IMR-90 (cell line): ENCODE data around the gene RAD51D. TPM values are rescaled to one million over a fixed set of nuclear protein-coding genes. Genes with fewer than 3 reads are reported as not detected.

Experiments
- ATAC-seq: fragments of 200-7000 bp; cut with Tn5 transposase; 2 replicates; pipeline ENCODE4 v1.9.1; 2020; ENCODE audit warnings: low read depth, mild to moderate bottlenecking, moderate library complexity
- BruUV-seq: library from RNA; stranded (reverse); fragments of 400-500 nt; replicated peaks from 2 replicates; lab custom pipeline; 2021; lab: Mats Ljungman, UMichigan
- CTCF ChIA-PET: fragments of 300-600 bp; formaldehyde crosslinking; extraction: SDS; loops from one replicate; lab custom pipeline; 2021; ENCODE audit warnings: antibody characterized with exemption; lab: Yijun Ruan, JAX
- POLR2A ChIA-PET: fragments of 300-600 bp; sonication (Branson Sonifier 250); formaldehyde crosslinking; loops from one replicate; lab custom pipeline; 2022; ENCODE audit warnings: antibody characterized with exemption; ENCODE audit not compliant: unreplicated experiment; lab: Charles Lee
- DNase-seq: peaks from one replicate; pipeline ENCODE4 v3.0.0; 2013
- H2AFZ ChIP-seq: replicated peaks from 2 replicates; pipeline ENCODE3; 2013; ENCODE audit warnings: low read length, mild to moderate bottlenecking; ENCODE audit not compliant: poor library complexity
- H2AK5ac ChIP-seq: 2 replicates; pipeline ENCODE4 v1.6.1; 2013; ENCODE audit warnings: low read depth, low read length, inconsistent platforms
- H2AK9ac ChIP-seq: replicated peaks from 2 replicates; pipeline ENCODE3; 2013; ENCODE audit warnings: mild to moderate bottlenecking, low read depth, low read length, moderate library complexity; ENCODE audit not compliant: poor library complexity
- H2BK120ac ChIP-seq: 2 replicates; pipeline ENCODE4 v1.6.1; 2013; ENCODE audit warnings: low read depth, low read length, inconsistent platforms
- H2BK15ac ChIP-seq: 3 replicates; pipeline ENCODE4 v1.6.1; 2013; ENCODE audit warnings: low read depth, low read length, inconsistent platforms
- H2BK20ac ChIP-seq: 2 replicates; pipeline ENCODE4 v1.6.1; 2013; ENCODE audit warnings: low read depth, mild to moderate bottlenecking, inconsistent platforms, low read length, moderate library complexity
- H2BK5ac ChIP-seq: 2 replicates; pipeline ENCODE4 v1.6.1; 2013; ENCODE audit warnings: mild to moderate bottlenecking, low read depth, low read length, inconsistent platforms; ENCODE audit not compliant: poor library complexity, severe bottlenecking
- H3K14ac ChIP-seq: replicated peaks from 2 replicates; pipeline ENCODE4 v1.6.1; 2013; ENCODE audit warnings: low read depth, low read length, inconsistent platforms
- H3K18ac ChIP-seq: 2 replicates; pipeline ENCODE4 v1.6.1; 2013; ENCODE audit warnings: low read depth, low read length, control low read depth
- H3K23ac ChIP-seq: 2 replicates; pipeline ENCODE4 v1.6.1; 2013; ENCODE audit warnings: low read depth, low read length, inconsistent platforms
- H3K27ac ChIP-seq: 2 replicates; pipeline ENCODE4 v1.5.1; 2013; ENCODE audit warnings: mild to moderate bottlenecking, control low read depth, low read length; ENCODE audit not compliant: insufficient read depth
- H3K27me3 ChIP-seq: 2 replicates; pipeline ENCODE4 v1.6.1; 2013; ENCODE audit warnings: low read length; ENCODE audit not compliant: control insufficient read depth, insufficient read depth
- H3K36me3 ChIP-seq: 2 replicates; pipeline ENCODE4 v1.6.1; 2013; ENCODE audit warnings: low read length, mixed read lengths; ENCODE audit not compliant: control insufficient read depth, insufficient read depth
- H3K4ac ChIP-seq: 2 replicates; pipeline ENCODE4 v1.6.1; 2013; ENCODE audit warnings: low read depth, low read length, inconsistent platforms
- H3K4me1 ChIP-seq: 2 replicates; pipeline ENCODE4 v1.6.1; 2013; ENCODE audit warnings: low read length, mixed read lengths; ENCODE audit not compliant: control insufficient read depth, insufficient read depth
- H3K4me2 ChIP-seq: 2 replicates; pipeline ENCODE4 v1.6.1; 2013; ENCODE audit warnings: low read depth, mild to moderate bottlenecking, control low read depth, low read length, moderate library complexity
- H3K4me3 ChIP-seq: 2 replicates; pipeline ENCODE4 v1.5.1; 2013; ENCODE audit warnings: low read depth, mild to moderate bottlenecking, control low read depth, low read length, moderate library complexity; ENCODE audit not compliant: insufficient read depth
- H3K56ac ChIP-seq: 2 replicates; pipeline ENCODE4 v1.6.1; 2013; ENCODE audit warnings: low read length, inconsistent platforms; ENCODE audit not compliant: insufficient read depth; ENCODE audit errors: extremely low read depth
- H3K79me1 ChIP-seq, 2 experiments: 2 replicates each; pipeline ENCODE4 v1.6.1; 2013; ENCODE audit warnings: low read length in 2 of 2, inconsistent platforms in 1 of 2, low read depth in 1 of 2
- H3K9ac ChIP-seq: 2 replicates; pipeline ENCODE4 v1.6.1; 2013; ENCODE audit warnings: low read depth, low read length, control low read depth
- H3K9me1 ChIP-seq: 2 replicates; pipeline ENCODE4 v1.6.1; 2013; ENCODE audit warnings: low read length, inconsistent platforms; ENCODE audit not compliant: insufficient read depth
- H3K9me3 ChIP-seq: 2 replicates; pipeline ENCODE4 v1.6.1; 2013; ENCODE audit warnings: low read length; ENCODE audit not compliant: control insufficient read depth, insufficient read depth
- H4K20me1 ChIP-seq: 2 replicates; pipeline ENCODE4 v1.6.1; 2013; ENCODE audit warnings: low read length, inconsistent platforms; ENCODE audit not compliant: insufficient read depth
- H4K5ac ChIP-seq: 2 replicates; pipeline ENCODE4 v1.6.1; 2013; ENCODE audit warnings: mild to moderate bottlenecking, low read depth, low read length, control low read depth
- H4K8ac ChIP-seq, 2 experiments: 2 replicates each; pipeline ENCODE4 v1.6.1; 2013; ENCODE audit warnings: low read depth in 2 of 2, low read length in 2 of 2, control low read depth in 1 of 2, inconsistent platforms in 1 of 2
- H4K91ac ChIP-seq: 2 replicates; pipeline ENCODE4 v1.6.1; 2013; ENCODE audit warnings: low read depth, low read length, inconsistent platforms; ENCODE audit not compliant: insufficient read depth
- BHLHE40 ChIP-seq: fragments of 150-350 bp; IDR thresholded peaks from 2 replicates; pipeline ENCODE4 v1.6.1; 2016; ENCODE audit warnings: mild to moderate bottlenecking, low read depth, low read length
- CEBPB ChIP-seq: IDR thresholded peaks from 2 replicates; pipeline ENCODE4 v1.6.1; 2012; ENCODE audit warnings: low read depth, low read length, improper control_type of control experiment
- CHD1 ChIP-seq: IDR thresholded peaks from 2 replicates; pipeline ENCODE4 v1.6.1; 2012; ENCODE audit warnings: low read depth, low read length, improper control_type of control experiment
- FOS ChIP-seq: fragments of 150-350 bp; IDR thresholded peaks from 2 replicates; pipeline ENCODE4 v1.6.1; 2016; ENCODE audit warnings: low read depth, low read length
- MAFK ChIP-seq: IDR thresholded peaks from 2 replicates; pipeline ENCODE4 v1.6.1; 2012; ENCODE audit warnings: low read depth, low read length, improper control_type of control experiment
- MAZ ChIP-seq: IDR thresholded peaks from 2 replicates; pipeline ENCODE4 v1.6.1; 2012; ENCODE audit warnings: low read depth, mild to moderate bottlenecking, low read length, improper control_type of control experiment, moderate library complexity, borderline replicate concordance
- NFE2L2 ChIP-seq: fragments of 150-350 bp; IDR thresholded peaks from 2 replicates; pipeline ENCODE4 v1.6.1; 2016; ENCODE audit warnings: low read depth, mild to moderate bottlenecking, low read length
- POLR2A ChIP-seq: IDR thresholded peaks from 2 replicates; pipeline ENCODE4 v1.6.1; 2012; ENCODE audit warnings: mild to moderate bottlenecking, low read depth, low read length
- RAD21 ChIP-seq: IDR thresholded peaks from 2 replicates; pipeline ENCODE4 v1.6.1; 2012; ENCODE audit warnings: low read length, improper control_type of control experiment
- RFX5 ChIP-seq: IDR thresholded peaks from 2 replicates; pipeline ENCODE4 v1.8.0; 2012; ENCODE audit warnings: low read depth, mild to moderate bottlenecking, low read length, moderate library complexity
- SMC3 ChIP-seq: fragments of 150-350 bp; IDR thresholded peaks from 2 replicates; pipeline ENCODE4 v1.6.1; 2016; ENCODE audit warnings: low read depth, mild to moderate bottlenecking, antibody characterized with exemption, low read length, moderate library complexity
- WGBS, 2 experiments: methylation state at CpG; one replicate each; pipeline versions ENCODE4 v1.1.5 to v1.1.7; 2013; ENCODE audit warnings: missing lambda C conversion rate in 2 of 2; ENCODE audit not compliant: insufficient read length in 1 of 2; ENCODE audit errors: extremely low coverage in 2 of 2; 5-methylcytosine and 5-hydroxymethylcytosine counted together
- dilution Hi-C: fragments of 300-500 bp; cut with HindIII; formaldehyde crosslinking; loops from one replicate; pipeline ENCODE4 v1.14.3; 2018; ENCODE audit warnings: low sequenced_read_pairs; ENCODE audit not compliant: unreplicated experiment
- in situ Hi-C: fragments of 300-500 bp; cut with MboI; formaldehyde crosslinking; loops from 3 replicates; pipeline ENCODE4 v1.14.3; 2019; ENCODE audit warnings: low sequenced_read_pairs, inconsistent platforms, mixed read lengths
- intact Hi-C: fragments of 100-400 bp; cut with micrococcal nuclease; formaldehyde crosslinking; loops from 2 replicates; pipeline ENCODE4 v1.10.0; 2022
- polyA plus RNA-seq, 3 experiments: library from polyadenylated mRNA; depleted of rRNA; stranded (reverse); fragments of >200 nt; gene quantifications; 2 replicates each; pipeline ENCODE4 v1.2.3, GENCODE V29; 2012; ENCODE audit warnings: low replicate concordance in 1 of 3
- total RNA-seq: library from RNA; depleted of rRNA; stranded (reverse); fragments of >200 nt; gene quantifications from 2 replicates; pipeline ENCODE4 v1.2.3, GENCODE V29; 2012
- TF ChIP-seq, protein P1 (sequence below): fragments of 150-350 bp; IDR thresholded peaks from 2 replicates; pipeline ENCODE4 v1.6.1; 2017; ENCODE audit warnings: mild to moderate bottlenecking, antibody characterized with exemption, low read length, low read depth
- TF ChIP-seq, protein P2 (sequence below): fragments of 150-350 bp; IDR thresholded peaks from 2 replicates; pipeline ENCODE4 v1.6.1; 2016; ENCODE audit warnings: low read depth, mild to moderate bottlenecking, low read length, moderate library complexity, borderline replicate concordance
- TF ChIP-seq, protein P3 (sequence below): conservative IDR thresholded peaks from 2 replicates; pipeline ENCODE4 v1.5.1; 2012; ENCODE audit warnings: mild to moderate bottlenecking, low read depth, low read length, improper control_type of control experiment

RAD51D gene
- total and polyA plus RNA-seq, 2 of the 4 experiments (the other 2 are of a cell fraction) = 10.8 to 12.7 TPM

- no peak overlapping the region for H3K4me2 ChIP-seq
These were observed 12.4 kb upstream of the RAD51D start for GRCh38 chr17:35132099-35132498.

More at GRCh38 chr17:35132099-35132498, 12.4 kb upstream of the RAD51D start:
- Histone ChIP-seq H3K27ac (no peak overlapping the region), H3K27me3 (no peaks in the 10 kb centered on the region), H3K9ac (no peak overlapping the region), H2BK15ac (no peak overlapping the region), H2AK5ac (no peak overlapping the region), H4K20me1 (no peaks in the 10 kb centered on the region; the same call in 1 of the 2 replicates), H3K9me1 (peaks cover 15% of the 10 kb centered on the region), H3K14ac (no peak overlapping the region), H4K91ac (no peak overlapping the region), H3K18ac (no peak overlapping the region), H2BK20ac (no peak overlapping the region), H3K4ac (no peak overlapping the region), H3K4me3 (no peak overlapping the region), H2BK5ac (no peak overlapping the region), H2AK9ac (no peak overlapping the region), H3K9me3 (no peaks in the 10 kb centered on the region), H4K8ac (no peak overlapping the region), H3K23ac (no peak overlapping the region), H3K79me1 (no peaks in the 10 kb centered on the region), H3K36me3 (peaks cover 56% of the 10 kb centered on the region), H3K56ac (no peak overlapping the region), H4K5ac (no peak overlapping the region), H3K4me1 (peaks cover 30% of the 10 kb centered on the region), H2AFZ (no peak overlapping the region), H2BK120ac (no peak overlapping the region)
- no TSS peak for BruUV-seq
- ChIA-PET POLR2A (no interaction called here), CTCF (no interaction called here)
- in situ Hi-C loops = no loop called here
- 80% methylated on average over 2 of the region's 10 CpGs; no CpG with 5 or more reads in 1 of the 2 experiments for WGBS, 2 experiments
- intact Hi-C loops = no loop called here
- ATAC-seq (no peak), DNase-seq (no peak)
- TF ChIP-seq, protein P1, sequence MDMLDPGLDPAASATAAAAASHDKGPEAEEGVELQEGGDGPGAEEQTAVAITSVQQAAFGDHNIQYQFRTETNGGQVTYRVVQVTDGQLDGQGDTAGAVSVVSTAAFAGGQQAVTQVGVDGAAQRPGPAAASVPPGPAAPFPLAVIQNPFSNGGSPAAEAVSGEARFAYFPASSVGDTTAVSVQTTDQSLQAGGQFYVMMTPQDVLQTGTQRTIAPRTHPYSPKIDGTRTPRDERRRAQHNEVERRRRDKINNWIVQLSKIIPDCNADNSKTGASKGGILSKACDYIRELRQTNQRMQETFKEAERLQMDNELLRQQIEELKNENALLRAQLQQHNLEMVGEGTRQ = no peak
- TF ChIP-seq, protein P2, sequence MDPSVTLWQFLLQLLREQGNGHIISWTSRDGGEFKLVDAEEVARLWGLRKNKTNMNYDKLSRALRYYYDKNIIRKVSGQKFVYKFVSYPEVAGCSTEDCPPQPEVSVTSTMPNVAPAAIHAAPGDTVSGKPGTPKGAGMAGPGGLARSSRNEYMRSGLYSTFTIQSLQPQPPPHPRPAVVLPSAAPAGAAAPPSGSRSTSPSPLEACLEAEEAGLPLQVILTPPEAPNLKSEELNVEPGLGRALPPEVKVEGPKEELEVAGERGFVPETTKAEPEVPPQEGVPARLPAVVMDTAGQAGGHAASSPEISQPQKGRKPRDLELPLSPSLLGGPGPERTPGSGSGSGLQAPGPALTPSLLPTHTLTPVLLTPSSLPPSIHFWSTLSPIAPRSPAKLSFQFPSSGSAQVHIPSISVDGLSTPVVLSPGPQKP = no peak
- TF ChIP-seq RAD21 (no peak), MAZ (no peak), SMC3 (no peak), NFE2L2 (no peak), POLR2A (no peak), RFX5 (no peak), CHD1 (no peak), CEBPB (no peak), BHLHE40 (no peak), MAFK (no peak), FOS (no peak)
- TF ChIP-seq, protein P3, sequence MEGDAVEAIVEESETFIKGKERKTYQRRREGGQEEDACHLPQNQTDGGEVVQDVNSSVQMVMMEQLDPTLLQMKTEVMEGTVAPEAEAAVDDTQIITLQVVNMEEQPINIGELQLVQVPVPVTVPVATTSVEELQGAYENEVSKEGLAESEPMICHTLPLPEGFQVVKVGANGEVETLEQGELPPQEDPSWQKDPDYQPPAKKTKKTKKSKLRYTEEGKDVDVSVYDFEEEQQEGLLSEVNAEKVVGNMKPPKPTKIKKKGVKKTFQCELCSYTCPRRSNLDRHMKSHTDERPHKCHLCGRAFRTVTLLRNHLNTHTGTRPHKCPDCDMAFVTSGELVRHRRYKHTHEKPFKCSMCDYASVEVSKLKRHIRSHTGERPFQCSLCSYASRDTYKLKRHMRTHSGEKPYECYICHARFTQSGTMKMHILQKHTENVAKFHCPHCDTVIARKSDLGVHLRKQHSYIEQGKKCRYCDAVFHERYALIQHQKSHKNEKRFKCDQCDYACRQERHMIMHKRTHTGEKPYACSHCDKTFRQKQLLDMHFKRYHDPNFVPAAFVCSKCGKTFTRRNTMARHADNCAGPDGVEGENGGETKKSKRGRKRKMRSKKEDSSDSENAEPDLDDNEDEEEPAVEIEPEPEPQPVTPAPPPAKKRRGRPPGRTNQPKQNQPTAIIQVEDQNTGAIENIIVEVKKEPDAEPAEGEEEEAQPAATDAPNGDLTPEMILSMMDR = no peak
- dilution Hi-C loops = no loop called here
